Activated CD8-positive, alpha-beta T cell treated with anti-CD3 and anti-CD28 coated beads for 36 hours (primary cell): ENCODE data around the gene SAMD4A. TPM values are rescaled to one million over a fixed set of nuclear protein-coding genes. Genes with fewer than 3 reads are reported as not detected.

Experiments used
- ATAC-seq: fragments of 200-7000 bp; cut with Tn5 transposase; one replicate; pipeline ENCODE4 v1.10.0; 2021; ENCODE audit warnings: mild to moderate bottlenecking, moderate library complexity
- CTCF ChIA-PET: fragments of 350-600 bp; sonication (Branson Sonifier 250); formaldehyde crosslinking; loops from one replicate; lab custom pipeline; 2021; ENCODE audit warnings: antibody characterized with exemption; lab: Charles Lee
- POLR2A ChIA-PET: fragments of 350-600 bp; sonication (Branson Sonifier 250); formaldehyde crosslinking; loops from one replicate; lab custom pipeline; 2021; ENCODE audit warnings: antibody characterized with exemption; lab: Charles Lee
- DNase-seq: peaks from one replicate; pipeline ENCODE4 v3.0.0-alpha.2; 2020
- H3K27ac Mint-ChIP-seq: one replicate; pipeline ENCODE4 v1.8.0; 2021; ENCODE audit warnings: mild to moderate bottlenecking, mixed read lengths
- H3K27me3 Mint-ChIP-seq: one replicate; pipeline ENCODE4 v1.8.0; 2021; ENCODE audit warnings: mixed read lengths
- H3K36me3 Mint-ChIP-seq: one replicate; pipeline ENCODE4 v1.8.0; 2021; ENCODE audit warnings: low read depth, mixed read lengths
- H3K4me1 Mint-ChIP-seq: one replicate; pipeline ENCODE4 v1.8.0; 2021; ENCODE audit warnings: low read depth, mixed read lengths
- H3K4me3 Mint-ChIP-seq: one replicate; pipeline ENCODE4 v1.8.0; 2021; ENCODE audit warnings: mild to moderate bottlenecking, moderate library complexity, mixed read lengths
- H3K9me3 Mint-ChIP-seq: one replicate; pipeline ENCODE4 v1.8.0; 2021; ENCODE audit warnings: mixed read lengths
- intact Hi-C: fragments of 100-400 bp; cut with micrococcal nuclease; formaldehyde crosslinking; loops from one replicate; pipeline ENCODE4 v1.10.0; 2022
- total RNA-seq, 2 experiments: library from RNA; stranded (reverse); gene quantifications; one replicate each; pipeline ENCODE4 v1.2.3, GENCODE V29; 2021
- TF ChIP-seq, protein P1 (sequence below): fragments of 200-600 bp; IDR thresholded peaks from one replicate; pipeline ENCODE4 v1.8.0; 2022; ENCODE audit warnings: antibody characterized with exemption, mild to moderate bottlenecking

Gene SAMD4A
- total RNA-seq, 2 experiments from 2014 or later, result 4.5 to 4.9 TPM

DNA sequence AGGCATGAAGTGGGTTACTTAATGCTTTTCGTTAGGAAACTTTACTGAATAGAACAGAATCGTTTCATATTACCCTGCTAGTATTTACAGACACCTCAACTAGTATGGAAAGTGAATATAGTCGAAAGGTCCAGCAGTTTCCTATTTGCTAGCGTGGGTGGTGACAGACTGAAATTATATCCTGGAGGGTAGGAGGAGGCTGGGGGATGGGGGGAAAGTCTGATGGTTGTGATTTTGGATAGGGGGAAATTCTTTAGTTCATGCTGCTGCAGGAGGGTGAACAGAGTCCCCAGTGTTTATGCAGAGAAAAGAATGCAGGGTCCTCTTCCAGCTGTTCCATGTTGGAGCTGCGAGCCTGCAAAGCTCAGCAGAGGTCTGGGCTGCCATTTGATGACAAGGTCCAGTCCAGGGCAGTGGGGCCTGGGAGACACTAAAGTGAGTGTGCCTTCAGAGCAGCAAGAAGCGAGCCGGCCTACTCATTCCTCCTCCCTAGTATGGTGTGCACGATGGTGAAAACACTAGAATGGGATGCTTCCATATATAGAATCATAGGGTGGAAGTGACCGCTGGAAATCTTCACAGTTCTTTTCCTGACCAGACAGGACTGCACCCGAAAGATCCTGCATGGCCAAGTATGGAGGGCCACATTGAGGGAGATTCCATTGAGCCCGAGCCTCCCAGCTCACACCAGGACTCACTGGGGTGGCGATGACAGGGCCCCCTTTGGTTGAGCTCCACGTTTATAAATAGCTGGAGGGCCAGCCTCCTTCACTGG, 2.1 kb downstream of the SAMD4A start:
- Mint-ChIP-seq H3K27me3 (peaks cover 23% of the 10 kb centered on the region), H3K4me3 (peak overlapping the region; percentile 84), H3K9me3 (peaks cover 14% of the 10 kb centered on the region), H3K27ac (no peak overlapping the region), H3K4me1 (peaks cover 19% of the 10 kb centered on the region), H3K36me3 (peaks cover 32% of the 10 kb centered on the region)
- ChIA-PET CTCF (interaction anchor here (0.9 to 8.5 kb wide), 11 partner anchors 74 to 237 kb away, joined by 3 to 247 read pairs (median 4); no protein-coding TSS in a partner anchor), POLR2A (interaction anchor here (0.6 to 2.7 kb wide), 6 partner anchors 103 to 312 kb away, joined by 3 to 13 read pairs (median 4); no protein-coding TSS in a partner anchor)
- DNase-seq, result no peak
- intact Hi-C loops, result loop anchor here (5.0 to 10.0 kb wide), 2 partner anchors 153 to 316 kb away; no protein-coding TSS in a partner anchor
- ATAC-seq, result no peak
- TF ChIP-seq, protein P1, sequence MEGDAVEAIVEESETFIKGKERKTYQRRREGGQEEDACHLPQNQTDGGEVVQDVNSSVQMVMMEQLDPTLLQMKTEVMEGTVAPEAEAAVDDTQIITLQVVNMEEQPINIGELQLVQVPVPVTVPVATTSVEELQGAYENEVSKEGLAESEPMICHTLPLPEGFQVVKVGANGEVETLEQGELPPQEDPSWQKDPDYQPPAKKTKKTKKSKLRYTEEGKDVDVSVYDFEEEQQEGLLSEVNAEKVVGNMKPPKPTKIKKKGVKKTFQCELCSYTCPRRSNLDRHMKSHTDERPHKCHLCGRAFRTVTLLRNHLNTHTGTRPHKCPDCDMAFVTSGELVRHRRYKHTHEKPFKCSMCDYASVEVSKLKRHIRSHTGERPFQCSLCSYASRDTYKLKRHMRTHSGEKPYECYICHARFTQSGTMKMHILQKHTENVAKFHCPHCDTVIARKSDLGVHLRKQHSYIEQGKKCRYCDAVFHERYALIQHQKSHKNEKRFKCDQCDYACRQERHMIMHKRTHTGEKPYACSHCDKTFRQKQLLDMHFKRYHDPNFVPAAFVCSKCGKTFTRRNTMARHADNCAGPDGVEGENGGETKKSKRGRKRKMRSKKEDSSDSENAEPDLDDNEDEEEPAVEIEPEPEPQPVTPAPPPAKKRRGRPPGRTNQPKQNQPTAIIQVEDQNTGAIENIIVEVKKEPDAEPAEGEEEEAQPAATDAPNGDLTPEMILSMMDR, result no peak

DNA sequence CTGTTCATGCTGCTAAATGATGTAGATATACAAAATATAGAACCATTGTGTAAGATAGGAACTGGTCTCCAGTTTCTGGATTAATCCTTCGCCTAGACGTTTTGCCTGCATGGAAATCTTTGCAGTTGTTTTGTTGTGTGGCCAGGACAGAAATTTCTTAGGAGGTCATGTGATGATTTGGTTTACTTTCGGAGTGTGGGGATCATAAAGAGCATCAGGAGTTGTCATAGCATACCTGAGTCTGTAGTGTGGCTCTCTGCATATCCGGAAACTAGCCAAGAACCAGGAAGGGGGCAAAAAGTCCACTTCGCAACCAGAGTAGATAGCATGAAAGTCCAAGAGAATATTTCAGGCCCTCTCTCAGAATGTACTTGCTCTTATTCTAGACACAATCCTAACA, 3.1 kb downstream of the SAMD4A start:
- peaks cover 11% of the 10 kb centered on the region for H3K4me1 Mint-ChIP-seq
- CTCF ChIA-PET, result interaction anchor here (1.8 to 8.5 kb wide), 3 partner anchors 73 to 205 kb away, joined by 7 to 247 read pairs (median 50); no protein-coding TSS in a partner anchor
- no peak overlapping the region for H3K27ac Mint-ChIP-seq
- POLR2A ChIA-PET, result no interaction called here
- no peak for ATAC-seq
- DNase-seq, result no peak
- H3K4me3 Mint-ChIP-seq, result no peak overlapping the region
- TF ChIP-seq, protein P1, result no peak
- peaks cover 35% of the 10 kb centered on the region for H3K36me3 Mint-ChIP-seq
- intact Hi-C loops, result loop anchor here (5.0 kb wide), 2 partner anchors 57 to 122 kb away; no protein-coding TSS in a partner anchor
- H3K27me3 Mint-ChIP-seq, result peaks cover 27% of the 10 kb centered on the region
- H3K9me3 Mint-ChIP-seq, result peaks cover 16% of the 10 kb centered on the region

DNA sequence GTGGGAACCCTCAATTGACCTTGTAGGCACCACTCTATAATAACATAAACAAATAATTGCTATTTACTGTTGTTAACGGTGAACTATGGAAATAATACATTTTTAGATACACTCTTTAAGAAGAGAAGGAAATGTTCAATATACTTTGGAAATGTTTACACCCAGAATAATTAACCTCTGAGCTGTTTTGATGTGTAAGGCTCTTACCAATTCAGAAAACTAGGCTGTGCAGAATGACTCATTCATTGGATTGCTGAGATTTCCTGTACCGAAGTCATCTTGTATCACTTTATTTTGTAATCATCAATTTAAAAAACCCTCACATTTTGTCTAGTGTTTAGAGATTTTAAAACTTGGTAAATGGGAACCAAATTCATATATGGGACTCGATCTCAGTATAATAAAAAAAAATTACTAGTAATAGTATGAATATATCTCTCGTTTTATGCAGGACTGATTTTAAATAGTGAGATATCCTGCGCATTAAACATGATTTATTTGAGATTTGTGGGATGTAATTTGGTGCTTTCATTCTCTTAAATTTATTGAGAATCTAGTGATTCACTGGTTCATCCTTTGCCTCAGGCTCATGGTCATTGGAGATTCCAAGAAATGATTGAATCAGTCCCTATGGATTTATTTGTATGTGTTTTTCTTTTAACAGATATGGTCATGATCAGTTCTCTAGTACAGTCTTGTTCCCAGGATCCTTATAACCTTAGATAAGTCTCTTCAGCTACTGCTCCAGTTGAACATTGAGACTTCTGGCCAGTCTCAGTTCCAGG, 3.9 kb downstream of the SAMD4A start:
- ChIA-PET CTCF (interaction anchor here (0.6 to 5.7 kb wide), 3 partner anchors 120 to 389 kb away, joined by 3 to 50 read pairs (median 4); no protein-coding TSS in a partner anchor), POLR2A (interaction anchor here (1.2 kb wide), 1 partner anchor 22 kb away, joined by 3 read pairs; no protein-coding TSS in a partner anchor)
- Mint-ChIP-seq H3K36me3 (peaks cover 35% of the 10 kb centered on the region), H3K27ac (no peak overlapping the region), H3K27me3 (peaks cover 27% of the 10 kb centered on the region), H3K4me3 (no peak overlapping the region), H3K4me1 (peaks cover 11% of the 10 kb centered on the region), H3K9me3 (peaks cover 16% of the 10 kb centered on the region)
- DNase-seq (no peak), ATAC-seq (no peak)
- TF ChIP-seq, protein P1, result no peak
- intact Hi-C loops, result loop anchor here (5.0 kb wide), 2 partner anchors 56 to 121 kb away; no protein-coding TSS in a partner anchor

DNA sequence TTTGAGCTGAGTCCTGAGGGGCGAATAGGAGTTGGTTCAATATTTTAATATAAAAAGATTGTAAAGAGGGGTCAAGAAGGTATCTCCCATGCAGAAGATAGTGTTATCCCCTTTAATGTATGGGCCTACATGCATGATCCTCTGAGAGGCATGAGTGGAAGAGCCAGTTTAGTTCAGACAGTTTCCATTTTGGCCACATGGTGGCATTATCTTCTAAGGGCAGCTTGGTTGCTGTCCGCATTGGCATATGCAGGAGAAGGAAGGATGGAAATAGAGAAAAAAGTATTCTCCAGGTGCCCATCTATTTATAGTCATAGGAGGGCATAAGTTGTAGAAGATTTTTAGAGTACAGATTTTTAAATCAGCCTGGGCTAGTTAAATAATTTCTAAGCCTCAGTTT, 5.4 kb downstream of the SAMD4A start:
- intact Hi-C loops, result loop anchor here (5.0 kb wide), 2 partner anchors 55 to 120 kb away; no protein-coding TSS in a partner anchor
- Mint-ChIP-seq H3K27me3 (peaks cover 36% of the 10 kb centered on the region), H3K4me3 (no peak overlapping the region), H3K9me3 (peaks cover 16% of the 10 kb centered on the region), H3K27ac (no peak overlapping the region), H3K36me3 (peaks cover 35% of the 10 kb centered on the region), H3K4me1 (peaks cover 11% of the 10 kb centered on the region)
- POLR2A ChIA-PET, result no interaction called here
- ATAC-seq, result no peak
- peak; percentile 57 for DNase-seq
- TF ChIP-seq, protein P1, result peak; percentile 72
- CTCF ChIA-PET, result interaction anchor here (0.8 to 5.7 kb wide), 4 partner anchors 60 to 203 kb away, joined by 3 to 50 read pairs (median 6); no protein-coding TSS in a partner anchor
